HG03103 (cell line): ENCODE results near the gene LMX1A.

Experiments
- ATAC-seq: cut with Tn5 transposase; IDR thresholded peaks from one replicate; pipeline ENCODE4 v1.9.1; 2021; ENCODE audit warnings: low read depth; ENCODE audit not compliant: unreplicated experiment

Gene LMX1A

GRCh38 chr1:165281207-165281901, 75.2 kb downstream of the LMX1A start:
- no peak for ATAC-seq

- no peak for ATAC-seq
Measured at GRCh38 chr1:165279882-165280281, 76.6 kb downstream of the LMX1A start.

- no peak for ATAC-seq
Measured at GRCh38 chr1:165276314-165276713, 80.2 kb downstream of the LMX1A start.

GRCh38 chr1:165265196-165265838, 91.2 kb downstream of the LMX1A start:
- ATAC-seq: no peak

GRCh38 chr1:165259706-165260428, 96.6 kb downstream of the LMX1A start:
- no peak for ATAC-seq

- no peak for ATAC-seq
Measured at GRCh38 chr1:165259236-165259635, 97.3 kb downstream of the LMX1A start.

GRCh38 chr1:165257969-165258459, 98.5 kb downstream of the LMX1A start:
- peak; percentile 64 for ATAC-seq

- ATAC-seq: no peak
Measured at GRCh38 chr1:165254896-165255625, 101.5 kb downstream of the LMX1A start.

- ATAC-seq: no peak
Measured at GRCh38 chr1:165254376-165254775, 102.1 kb downstream of the LMX1A start.

- no peak for ATAC-seq
Measured at GRCh38 chr1:165253818-165254254, 102.7 kb downstream of the LMX1A start.

- ATAC-seq: no peak
Measured at GRCh38 chr1:165248969-165249571, 107.4 kb downstream of the LMX1A start.

GRCh38 chr1:165241952-165242351, 114.6 kb downstream of the LMX1A start:
- ATAC-seq: no peak

- no peak for ATAC-seq
Measured at GRCh38 chr1:165241321-165241720, 115.2 kb downstream of the LMX1A start.

GRCh38 chr1:165240492-165240891, 116.0 kb downstream of the LMX1A start:
- ATAC-seq: no peak

- no peak for ATAC-seq
Measured at GRCh38 chr1:165239873-165240272, 116.6 kb downstream of the LMX1A start.

- no peak for ATAC-seq
Measured at GRCh38 chr1:165235777-165236291, 120.7 kb downstream of the LMX1A start.

GRCh38 chr1:165235155-165235776, 121.2 kb downstream of the LMX1A start:
- no peak for ATAC-seq

- no peak for ATAC-seq
Measured at GRCh38 chr1:165234149-165234548, 122.4 kb downstream of the LMX1A start.

- no peak for ATAC-seq
Measured at GRCh38 chr1:165228676-165229075, 127.8 kb downstream of the LMX1A start.
